Keratinocyte (primary cell): Measurements from ENCODE around the gene C8G.

Experiments used
- EZH2 ChIP-seq: IDR thresholded peaks from one replicate; pipeline ENCODE4 v1.6.1; 2012; ENCODE audit warnings: inconsistent platforms, mild to moderate bottlenecking, low read length, moderate library complexity
- TF ChIP-seq, protein P1 (sequence below), 3 experiments: IDR thresholded peaks in 1 of 3; conservative IDR thresholded peaks in 1 of 3; optimal IDR thresholded peaks in 1 of 3; 2 replicates in 2 of 3; 3 replicates in 1 of 3; pipeline versions ENCODE3 to v1.5.1; 2011; ENCODE audit warnings: low read length in 3 of 3, mild to moderate bottlenecking in 3 of 3, moderate library complexity in 2 of 3, control low read depth in 1 of 3, inconsistent platforms in 1 of 3; ENCODE audit not compliant: insufficient read depth in 2 of 3; ENCODE audit errors: extremely low read depth in 1 of 3

- TF ChIP-seq, protein P1, sequence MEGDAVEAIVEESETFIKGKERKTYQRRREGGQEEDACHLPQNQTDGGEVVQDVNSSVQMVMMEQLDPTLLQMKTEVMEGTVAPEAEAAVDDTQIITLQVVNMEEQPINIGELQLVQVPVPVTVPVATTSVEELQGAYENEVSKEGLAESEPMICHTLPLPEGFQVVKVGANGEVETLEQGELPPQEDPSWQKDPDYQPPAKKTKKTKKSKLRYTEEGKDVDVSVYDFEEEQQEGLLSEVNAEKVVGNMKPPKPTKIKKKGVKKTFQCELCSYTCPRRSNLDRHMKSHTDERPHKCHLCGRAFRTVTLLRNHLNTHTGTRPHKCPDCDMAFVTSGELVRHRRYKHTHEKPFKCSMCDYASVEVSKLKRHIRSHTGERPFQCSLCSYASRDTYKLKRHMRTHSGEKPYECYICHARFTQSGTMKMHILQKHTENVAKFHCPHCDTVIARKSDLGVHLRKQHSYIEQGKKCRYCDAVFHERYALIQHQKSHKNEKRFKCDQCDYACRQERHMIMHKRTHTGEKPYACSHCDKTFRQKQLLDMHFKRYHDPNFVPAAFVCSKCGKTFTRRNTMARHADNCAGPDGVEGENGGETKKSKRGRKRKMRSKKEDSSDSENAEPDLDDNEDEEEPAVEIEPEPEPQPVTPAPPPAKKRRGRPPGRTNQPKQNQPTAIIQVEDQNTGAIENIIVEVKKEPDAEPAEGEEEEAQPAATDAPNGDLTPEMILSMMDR (optimal IDR thresholded peaks at IDR 0.05 in 1 of 3, IDR thresholded peaks at IDR 0.05 in 1 of 3, conservative IDR thresholded peaks at IDR 0.05 in 1 of 3; ENCODE audit: extremely low read depth in 1 of 3, insufficient read depth in 2 of 3, low read length in 3 of 3), result no peak
- TF ChIP-seq EZH2, result no peak
These were observed 32.2 kb downstream of the C8G start, which contains the start of gene PTGDS for GRCh38 chr9:136977223-136977622.
